ENCODE data around the gene HNRNPR.
A peak's percentile ranks its signal among the peaks of the same experiment; 100 is the strongest.
"Not testable (repeated sequence)": the region's sequence is repeated elsewhere in the genome, so short reads cannot be mapped to it uniquely, and the experiment has no call there.

HNRNPR gene

DNA sequence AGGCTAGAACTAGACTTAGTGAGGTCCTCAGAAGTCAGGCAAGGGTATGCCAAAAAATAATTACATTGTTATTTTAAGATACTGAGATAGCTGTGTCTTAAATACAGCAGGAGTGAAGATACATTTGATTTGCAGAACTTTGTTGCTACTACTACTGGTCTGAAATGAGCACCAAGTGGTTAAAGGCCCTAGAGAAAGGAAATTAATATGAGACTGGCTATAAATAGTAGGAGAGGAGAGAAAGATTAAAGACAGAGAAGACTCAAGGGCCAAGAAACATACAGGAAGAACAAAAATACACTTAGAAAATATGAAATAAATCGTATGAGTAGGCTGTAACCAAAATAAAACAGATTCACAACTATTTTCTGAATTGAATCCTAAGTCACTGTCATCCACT is 21.3 kb downstream of the HNRNPR start:
- no peak for DNase-seq

DNA sequence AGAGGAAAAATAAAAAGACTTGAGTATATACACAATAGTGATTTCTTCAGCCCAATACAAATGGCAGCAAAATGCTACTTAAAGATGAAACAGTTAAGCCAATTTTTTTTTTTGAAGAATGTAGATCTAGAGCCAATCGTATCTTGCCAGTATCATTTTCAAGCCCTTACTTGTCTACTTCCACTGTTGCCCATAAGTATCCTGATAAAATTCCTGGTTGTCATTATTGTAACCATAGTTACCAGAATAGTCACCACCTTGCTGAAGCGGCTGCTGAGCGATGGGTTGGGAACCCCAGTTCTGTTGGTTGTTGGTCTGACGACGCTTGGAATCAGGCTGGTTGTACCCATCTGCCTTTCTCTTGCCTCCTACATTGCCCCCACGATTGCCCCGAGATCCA is 33.8 kb downstream of the HNRNPR start:
- not testable (repeated sequence) for DNase-seq

- DNase-seq: no peak
Measured at GRCh38 chr1:23304140-23304620, 39.9 kb downstream of the HNRNPR start.

GRCh38 chr1:23303524-23303923 is 40.6 kb downstream of the HNRNPR start:
- DNase-seq: no peak

DNA sequence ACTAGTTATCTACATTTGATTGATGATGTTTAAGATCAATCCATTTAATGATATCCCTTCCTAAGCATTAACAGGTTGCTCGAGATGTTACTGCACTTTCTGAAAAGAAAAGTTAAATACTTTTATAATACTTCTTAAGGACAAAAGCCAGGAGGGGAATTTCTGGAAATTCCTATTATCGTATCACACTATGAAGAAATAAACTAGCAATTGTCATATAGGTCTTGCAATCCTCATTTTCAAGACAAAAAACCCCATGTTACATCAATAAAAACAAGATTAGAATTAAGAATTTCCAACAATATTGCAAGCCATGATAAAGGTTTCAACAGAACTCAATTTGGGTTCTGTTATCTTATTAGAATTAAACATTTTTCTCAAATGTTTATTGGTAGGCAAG is 47.2 kb downstream of the HNRNPR start:
- DNase-seq: no peak

GRCh38 chr1:23291706-23292105 is 52.4 kb downstream of the HNRNPR start:
- no peak for DNase-seq

GRCh38 chr1:23290836-23291565 is 53.1 kb downstream of the HNRNPR start:
- DNase-seq: no peak

- DNase-seq: peak; percentile 50
Measured at GRCh38 chr1:23288671-23289070, 55.4 kb downstream of the HNRNPR start.

DNA sequence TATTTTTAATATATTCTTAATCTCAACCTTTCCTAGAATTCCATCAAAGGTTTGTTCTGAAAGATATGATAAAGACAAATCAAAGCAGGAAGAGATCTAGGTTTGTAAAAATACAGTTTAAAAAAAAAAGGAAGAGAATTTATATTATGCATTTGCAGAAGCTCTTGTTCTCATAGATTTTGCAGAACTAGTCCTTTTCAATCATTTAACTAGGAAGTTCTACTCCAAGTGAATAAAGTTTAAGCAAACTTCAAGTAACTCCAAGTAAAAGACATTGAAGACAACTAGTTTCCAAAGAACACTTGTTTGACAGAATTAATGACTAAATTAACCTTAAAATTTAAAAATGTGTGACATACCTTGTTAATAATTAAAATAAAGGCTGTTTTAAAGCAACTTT is 55.9 kb downstream of the HNRNPR start:
- peak; percentile 44 for DNase-seq

GRCh38 chr1:23286401-23286800 is 57.7 kb downstream of the HNRNPR start:
- no peak for DNase-seq

DNA sequence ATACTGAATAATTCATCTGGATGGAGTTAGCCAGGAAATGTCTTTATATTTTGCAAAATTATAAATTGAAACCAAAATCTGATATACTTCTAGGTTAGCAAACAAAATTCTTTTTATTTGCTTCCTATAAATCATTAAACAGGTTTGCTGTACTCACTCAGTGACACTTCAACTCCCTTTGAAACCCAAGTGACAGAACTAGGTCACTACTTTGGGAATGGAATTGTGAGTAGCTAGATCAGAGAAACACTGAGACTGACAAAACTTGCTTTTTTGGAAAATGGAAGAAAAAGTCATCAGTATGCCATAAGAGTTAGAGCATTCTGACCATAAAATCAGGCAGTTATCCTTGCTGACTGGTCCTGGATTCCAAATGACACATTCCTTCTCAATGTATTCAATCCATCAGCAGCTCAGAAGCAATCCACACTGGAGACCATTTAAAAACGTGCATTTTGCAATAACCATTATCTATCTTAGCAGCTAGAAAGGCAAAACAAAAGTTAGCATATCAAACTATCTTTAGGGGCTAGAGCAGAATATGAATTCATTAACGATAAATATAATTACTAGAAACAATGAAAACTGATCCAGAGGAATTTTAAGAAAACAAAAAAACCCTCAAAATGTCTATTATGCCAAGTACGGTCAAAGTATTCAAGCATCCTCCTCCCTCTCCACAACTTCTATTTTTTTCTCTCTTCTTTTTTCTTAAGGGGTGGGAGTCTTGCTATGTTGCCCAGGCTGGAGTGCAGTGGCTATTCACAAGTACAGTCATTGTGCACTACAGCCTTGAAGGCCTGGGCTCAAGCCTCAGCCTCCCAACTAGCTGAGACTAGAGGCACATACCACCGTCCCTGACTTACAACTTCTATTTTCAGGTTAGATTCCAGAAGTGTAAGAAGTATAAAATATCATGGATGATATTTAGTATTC is 60.1 kb downstream of the HNRNPR start:
- DNase-seq: no peak

- DNase-seq: peak; percentile 87
Measured at GRCh38 chr1:23282957-23283356, 61.1 kb downstream of the HNRNPR start.

- no peak for DNase-seq
Measured at GRCh38 chr1:23278717-23279116, 65.4 kb downstream of the HNRNPR start.

- no peak for DNase-seq
Measured at GRCh38 chr1:23276531-23276930, 67.6 kb downstream of the HNRNPR start.

DNA sequence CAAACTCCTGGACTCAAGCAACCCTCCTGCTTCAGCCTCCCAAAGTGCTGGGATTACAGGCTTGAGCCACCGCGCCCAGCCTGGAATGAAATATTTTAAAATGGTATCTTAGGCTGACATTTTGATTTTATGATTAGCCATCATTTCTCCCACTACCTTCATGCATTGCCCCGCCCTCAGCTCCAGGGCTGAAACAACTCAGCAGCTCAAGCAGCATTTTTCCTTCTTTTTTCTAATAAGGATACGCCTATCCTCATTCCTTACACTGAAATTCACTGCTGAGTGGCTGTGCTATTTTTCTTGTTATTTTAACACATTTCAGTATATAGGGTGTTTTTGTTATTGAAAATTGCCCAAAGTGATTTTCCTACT is 70.0 kb downstream of the HNRNPR start:
- no peak for DNase-seq

- DNase-seq: no peak
Measured at GRCh38 chr1:23273450-23274133, 70.5 kb downstream of the HNRNPR start.

- DNase-seq: no peak
Measured at GRCh38 chr1:23263380-23263887, 80.7 kb downstream of the HNRNPR start.

DNA sequence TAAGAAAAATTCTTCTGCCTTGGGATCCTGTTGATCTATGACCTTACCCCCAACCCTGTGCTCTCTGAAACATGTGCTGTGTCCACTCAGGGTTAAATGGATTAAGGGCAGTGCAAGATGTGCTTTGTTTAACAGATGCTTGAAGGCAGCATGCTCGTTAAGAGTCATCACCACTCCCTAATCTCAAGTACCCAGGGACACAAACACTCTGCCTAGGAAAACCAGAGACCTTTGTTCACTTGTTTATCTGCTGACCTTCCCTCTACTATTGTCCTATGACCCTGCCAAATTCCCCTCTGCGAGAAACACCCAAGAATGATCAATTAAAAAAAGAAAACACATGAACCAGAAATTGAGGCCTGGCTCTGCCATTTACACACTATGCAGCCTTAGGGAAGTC is 86.0 kb downstream of the HNRNPR start:
- DNase-seq: not testable (repeated sequence)

GRCh38 chr1:23257371-23257770 is 86.7 kb downstream of the HNRNPR start:
- DNase-seq: not testable (repeated sequence)
